Upper lobe of left lung (tissue), 6 donors: ENCODE results near the gene SYTL1. TPM values are rescaled to one million over a fixed set of nuclear protein-coding genes. Genes with fewer than 3 reads are reported as not detected.

Experiments used
- ATAC-seq, 2 donors: fragments of 200-7000 bp; cut with Tn5 transposase; one replicate each; pipeline ENCODE4 v1.9.1; 2022; ENCODE audit warnings: mild to moderate bottlenecking in 2 of 2, moderate library complexity in 2 of 2; ENCODE audit not compliant: low FRiP score in 2 of 2
- DNase-seq, 2 donors: peaks; one replicate each; pipeline ENCODE4 v3.0.0-alpha.2; 2019 to 2020
- H3K27ac ChIP-seq, 4 donors: fragments of 200-600 bp; sonication (generic); one replicate each; pipeline ENCODE4 v1.5.1; 2016 to 2019
- H3K27me3 ChIP-seq, 4 donors: fragments of 200-600 bp; sonication (generic); one replicate each; pipeline ENCODE4 v1.5.1; 2017 to 2019
- H3K36me3 ChIP-seq, 4 donors: fragments of 200-600 bp; sonication (generic); one replicate each; pipeline ENCODE4 v1.5.1; 2016 to 2019
- H3K4me1 ChIP-seq, 4 donors: fragments of 200-600 bp; sonication (generic); one replicate each; pipeline ENCODE4 v1.5.1; 2018 to 2019
- H3K4me3 ChIP-seq, 4 donors: fragments of 200-600 bp; sonication (generic); one replicate each; pipeline ENCODE4 v1.5.1; 2017 to 2019; ENCODE audit warnings: mild to moderate bottlenecking in 2 of 4, moderate library complexity in 1 of 4
- H3K9me3 ChIP-seq, 4 donors: fragments of 200-600 bp; sonication (generic); one replicate each; pipeline ENCODE4 v1.5.1; 2018 to 2019
- CTCF ChIP-seq, 6 experiments: fragments of 450-650 bp in 4 of 6; fragments of 200-600 bp in 2 of 6; sonication (generic) in 2 of 6; IDR thresholded peaks; one replicate each; pipeline ENCODE4 v1.5.1; 2016 to 2019; ENCODE audit warnings: antibody characterized with exemption in 6 of 6
- EP300 ChIP-seq, 4 donors: sonication (generic); formaldehyde crosslinking; IDR thresholded peaks; one replicate each; pipeline ENCODE4 v1.5.1; 2017; ENCODE audit warnings: antibody characterized with exemption in 4 of 4, control low read depth in 2 of 4
- POLR2A ChIP-seq, 4 donors: fragments of 450-650 bp; IDR thresholded peaks; one replicate each; pipeline ENCODE4 v1.5.1; 2016 to 2017; ENCODE audit warnings: antibody characterized with exemption in 4 of 4, mild to moderate bottlenecking in 2 of 4
- POLR2AphosphoS5 ChIP-seq, 2 donors: sonication (generic); formaldehyde crosslinking; IDR thresholded peaks; one replicate each; pipeline ENCODE4 v1.5.1; 2017; ENCODE audit warnings: antibody characterized with exemption in 2 of 2
- WGBS, 2 donors: methylation state at CpG; one replicate each; pipeline ENCODE4 v1.1.5; 2017 to 2018; 5-methylcytosine and 5-hydroxymethylcytosine counted together
- total RNA-seq, 6 donors: library from RNA; depleted of rRNA in 4 of 6; stranded (reverse); fragments of >200 nt in 4 of 6; gene quantifications; one replicate each; pipeline versions ENCODE4 v1.1.0 to v1.2.1, GENCODE V29; 2016 to 2021
- donor health status: DM: no; HTN: no; CAD: no; lungs with moderate emphysema.
- donor health status: DM: no; HTN: yes; CAD: no; lungs with severe emphysema.

Gene SYTL1
- total RNA-seq, 6 donors from 2014 or later: 28.7 to 74.4 (median 44.1) TPM

- TF ChIP-seq EP300 (IDR thresholded peaks at IDR 0.05) (no peak), CTCF (IDR thresholded peaks at IDR 0.05) (peak; percentile 76 to 87 (median 82)), POLR2A (IDR thresholded peaks at IDR 0.05) (no peak), POLR2AphosphoS5 (IDR thresholded peaks at IDR 0.05) (no peak)
- Histone ChIP-seq H3K4me3 (no peak overlapping the region), H3K36me3 (peaks cover 14 to 87% (median 60%) of the 10 kb centered on the region in 4 donors), H3K4me1 (peaks cover 2 to 15% (median 8%) of the 10 kb centered on the region in 4 donors), H3K9me3 (no peaks in the 10 kb centered on the region), H3K27me3 (no peaks in the 10 kb centered on the region), H3K27ac (peak overlapping the region in 1 of 4 donors; percentile 17)
- peak in 1 of 2 donors; percentile 56 for DNase-seq
- peak; percentile 67 to 76 for ATAC-seq
- WGBS, 2 donors: 67 to 87% methylated on average over 8 to 11 of the region's 11 CpGs
Observed at GRCh38 chr1:27332536-27333281, 9.1 kb upstream of the SYTL1 start.

- Histone ChIP-seq H3K9me3 (no peaks in the 10 kb centered on the region), H3K36me3 (peaks cover 14 to 79% (median 60%) of the 10 kb centered on the region in 4 donors)
Observed at GRCh38 chr1:27333717-27334279, 8.0 kb upstream of the SYTL1 start.

GRCh38 chr1:27335506-27336422 lies 6.1 kb upstream of the SYTL1 start:
- TF ChIP-seq POLR2AphosphoS5 (IDR thresholded peaks at IDR 0.05) (no peak), POLR2A (IDR thresholded peaks at IDR 0.05) (no peak)
- no peak for DNase-seq
- Histone ChIP-seq H3K4me1 (peaks cover 0 to 13% (median 6%) of the 10 kb centered on the region in 4 donors), H3K4me3 (no peak overlapping the region), H3K9me3 (no peaks in the 10 kb centered on the region), H3K27ac (no peak overlapping the region), H3K36me3 (peaks cover 14 to 70% (median 58%) of the 10 kb centered on the region in 4 donors), H3K27me3 (no peaks in the 10 kb centered on the region)
- ATAC-seq: no peak
- 96 to 97% methylated on average over 16 to 17 of the region's 17 CpGs for WGBS, 2 donors

More at GRCh38 chr1:27333717-27334279, 8.0 kb upstream of the SYTL1 start:
- no peak for TF ChIP-seq EP300 (IDR thresholded peaks at IDR 0.05)
- TF ChIP-seq CTCF (IDR thresholded peaks at IDR 0.05): no peak
- no peak for TF ChIP-seq POLR2A (IDR thresholded peaks at IDR 0.05)
- no peak for TF ChIP-seq POLR2AphosphoS5 (IDR thresholded peaks at IDR 0.05)
- DNase-seq: no peak
- Histone ChIP-seq H3K4me3 (no peak overlapping the region), H3K27ac (no peak overlapping the region), H3K4me1 (peaks cover under 1 to 13% (median 6%) of the 10 kb centered on the region in 4 donors), H3K27me3 (no peaks in the 10 kb centered on the region)
- 93 to 95% methylated on average over 8 to 17 of the region's 17 CpGs for WGBS, 2 donors
- ATAC-seq: no peak

- H3K36me3 ChIP-seq: peaks cover 13 to 60% (median 51%) of the 10 kb centered on the region in 4 donors
- no peak overlapping the region for H3K4me3 ChIP-seq
- ATAC-seq (no peak), DNase-seq (no peak)
- no peak for TF ChIP-seq CTCF (IDR thresholded peaks at IDR 0.05)
- TF ChIP-seq POLR2A (IDR thresholded peaks at IDR 0.05): no peak
- TF ChIP-seq EP300 (IDR thresholded peaks at IDR 0.05): no peak
- TF ChIP-seq POLR2AphosphoS5 (IDR thresholded peaks at IDR 0.05): no peak
- no peak overlapping the region for H3K27ac ChIP-seq
- H3K27me3 ChIP-seq: no peaks in the 10 kb centered on the region
- peaks cover 2 to 17% (median 14%) of the 10 kb centered on the region in 4 donors for H3K4me1 ChIP-seq
- H3K9me3 ChIP-seq: no peaks in the 10 kb centered on the region
- 94% methylated on average over 5 of the region's 5 CpGs for WGBS, 2 donors
Observed at GRCh38 chr1:27336756-27337155, 5.1 kb upstream of the SYTL1 start.

- no peak for ATAC-seq
- H3K9me3 ChIP-seq: no peaks in the 10 kb centered on the region
- DNase-seq: no peak
- 87 to 92% methylated on average over 6 of the region's 6 CpGs for WGBS, 2 donors
- H3K4me3 ChIP-seq: no peak overlapping the region
- no peaks in the 10 kb centered on the region for H3K27me3 ChIP-seq
- peaks cover 9 to 40% (median 34%) of the 10 kb centered on the region in 4 donors for H3K36me3 ChIP-seq
- H3K27ac ChIP-seq: no peak overlapping the region
- H3K4me1 ChIP-seq: peaks cover 5 to 30% (median 21%) of the 10 kb centered on the region in 4 donors
- TF ChIP-seq POLR2AphosphoS5 (IDR thresholded peaks at IDR 0.05): no peak
- no peak for TF ChIP-seq POLR2A (IDR thresholded peaks at IDR 0.05)
- TF ChIP-seq CTCF (IDR thresholded peaks at IDR 0.05): no peak
- TF ChIP-seq EP300 (IDR thresholded peaks at IDR 0.05): no peak
Observed at GRCh38 chr1:27338751-27339150, 3.1 kb upstream of the SYTL1 start.
